HCT116 (cell line): Measurements from ENCODE around the gene KCNMB2. TPM values are rescaled to one million over a fixed set of nuclear protein-coding genes. Genes with fewer than 3 reads are reported as not detected.

Experiments
- ATAC-seq: fragments of 200-7000 bp; cut with Tn5 transposase; 2 replicates; pipeline ENCODE4 v1.9.1; 2020; ENCODE audit warnings: mild to moderate bottlenecking, moderate library complexity
- BruUV-seq: library from RNA; stranded (reverse); fragments of 400-500 nt; replicated peaks from 2 replicates; lab custom pipeline; 2021; lab: Mats Ljungman, UMichigan
- CTCF ChIA-PET: fragments of 300-600 bp; sonication (Branson Sonifier 250); formaldehyde crosslinking; loops from one replicate; lab custom pipeline; 2021; ENCODE audit warnings: antibody characterized with exemption; lab: Charles Lee
- POLR2A ChIA-PET: fragments of 300-600, 350-600 bp; sonication (Branson Sonifier 250); formaldehyde crosslinking; loops from one replicate; lab custom pipeline; 2021; ENCODE audit warnings: antibody characterized with exemption; lab: Charles Lee
- RAD21 ChIA-PET, 2 experiments: fragments of 300-600 bp; sonication (Branson Sonifier 250); formaldehyde crosslinking; loops; one replicate each; lab custom pipeline; 2023; ENCODE audit warnings: low total read pairs in 2 of 2; ENCODE audit not compliant: uncharacterized antibody in 2 of 2, unreplicated experiment in 2 of 2, low non-redundant PET in 1 of 2; lab: Charles Lee
- DNase-seq: peaks from one replicate; pipeline ENCODE4 v3.0.0-alpha.2; 2010; ENCODE audit warnings: low read depth, low spot score
- H2AFZ ChIP-seq: fragments of 200-600 bp; shearing (Covaris generic), sonication (generic); 2 replicates; pipeline ENCODE4 v1.6.1; 2017; ENCODE audit warnings: low read depth, mixed run types, mixed read lengths, antibody characterized with exemption, low read length; ENCODE audit not compliant: poor library complexity, severe bottlenecking
- H3K27ac ChIP-seq: 2 replicates; pipeline ENCODE4 v1.5.1; 2012; ENCODE audit warnings: low read depth, low read length
- H3K27me3 ChIP-seq: fragments of 200-600 bp; sonication (generic); 2 replicates; pipeline ENCODE4 v1.6.1; 2016; ENCODE audit warnings: mixed run types, low read length, mixed read lengths; ENCODE audit not compliant: insufficient read depth
- H3K36me3 ChIP-seq, 2 experiments: fragments of 200-500 bp in 1 of 2; fragments of 200-600 bp in 1 of 2; sonication (Bioruptor generic) in 1 of 2; sonication (generic) in 1 of 2; 2 replicates each; pipeline versions ENCODE4 v1.5.1 to v1.6.1; 2014 to 2016; ENCODE audit warnings: low read length in 2 of 2, inconsistent platforms in 1 of 2, mixed read lengths in 1 of 2, mixed run types in 1 of 2; ENCODE audit not compliant: insufficient read depth in 2 of 2, control insufficient read depth in 1 of 2
- H3K4me1 ChIP-seq, 2 experiments: fragments of 200-600 bp in 1 of 2; sonication (generic) in 1 of 2; 2 replicates each; pipeline versions ENCODE4 v1.5.1 to v1.6.1; 2012 to 2017; ENCODE audit warnings: low read length in 2 of 2, inconsistent platforms in 1 of 2, mild to moderate bottlenecking in 1 of 2, mixed read lengths in 1 of 2, mixed run types in 1 of 2, moderate library complexity in 1 of 2; ENCODE audit not compliant: insufficient read depth in 2 of 2, control insufficient read depth in 1 of 2
- H3K4me2 ChIP-seq: fragments of 200-600 bp; sonication (generic); 2 replicates; pipeline ENCODE4 v1.6.1; 2017; ENCODE audit warnings: mixed run types, low read length, mixed read lengths
- H3K4me3 ChIP-seq, 2 experiments: fragments of 200-600 bp in 1 of 2; sonication (generic) in 1 of 2; replicated peaks in 1 of 2; 2 replicates each; pipeline ENCODE4 v1.5.1; 2011 to 2016; ENCODE audit warnings: low read length in 2 of 2, control low read depth in 1 of 2, low read depth in 1 of 2, mild to moderate bottlenecking in 1 of 2, mixed read lengths in 1 of 2, mixed run types in 1 of 2
- H3K79me2 ChIP-seq: fragments of 200-600 bp; sonication (generic); 2 replicates; pipeline ENCODE4 v1.6.1; 2017; ENCODE audit warnings: mild to moderate bottlenecking, mixed run types, low read length, moderate library complexity, mixed read lengths; ENCODE audit not compliant: insufficient read depth
- H3K9ac ChIP-seq: fragments of 200-600 bp; sonication (generic); 2 replicates; pipeline ENCODE4 v1.6.1; 2016; ENCODE audit warnings: low read length, mixed read lengths
- H3K9me2 ChIP-seq: fragments of 200-600 bp; sonication (generic), shearing (Covaris generic); 2 replicates; pipeline ENCODE4 v1.6.1; 2017; ENCODE audit warnings: mixed run types, mild to moderate bottlenecking, moderate library complexity; ENCODE audit not compliant: insufficient read depth
- H3K9me3 ChIP-seq, 2 experiments: fragments of 200-500 bp in 1 of 2; fragments of 200-600 bp in 1 of 2; sonication (Bioruptor generic) in 1 of 2; sonication (generic) in 1 of 2; 2 replicates each; pipeline ENCODE4 v1.6.1; 2014 to 2017; ENCODE audit warnings: low read length in 2 of 2, mixed read lengths in 2 of 2, inconsistent platforms in 1 of 2, low read depth in 1 of 2, mild to moderate bottlenecking in 1 of 2, mixed run types in 1 of 2, moderate library complexity in 1 of 2; ENCODE audit not compliant: control insufficient read depth in 1 of 2, insufficient read depth in 1 of 2
- H4K20me1 ChIP-seq: fragments of 200-600 bp; sonication (generic), shearing (Covaris generic); 2 replicates; pipeline ENCODE4 v1.6.1; 2017; ENCODE audit warnings: mixed run types, mild to moderate bottlenecking, moderate library complexity; ENCODE audit not compliant: insufficient read depth
- CBX3 ChIP-seq: IDR thresholded peaks from 2 replicates; pipeline ENCODE4 v1.6.1; 2012; ENCODE audit warnings: low read depth
- EZH2 ChIP-seq: fragments of 200-600 bp; sonication (generic); IDR thresholded peaks from 2 replicates; pipeline ENCODE4 v1.6.1; 2017; ENCODE audit warnings: antibody characterized with exemption, mixed run types
- EZH2phosphoT487 ChIP-seq: fragments of 200-600 bp; IDR thresholded peaks from 2 replicates; pipeline ENCODE4 v1.6.1; 2018; ENCODE audit warnings: antibody characterized with exemption, borderline replicate concordance
- JUND ChIP-seq: IDR thresholded peaks from 2 replicates; pipeline ENCODE4 v1.6.1; 2012
- POLR2A ChIP-seq: IDR thresholded peaks from 2 replicates; pipeline ENCODE4 v1.7.0; 2011; ENCODE audit warnings: borderline replicate concordance; ENCODE audit not compliant: insufficient read depth, insufficient read length; ENCODE audit errors: extremely low read depth
- POLR2AphosphoS5 ChIP-seq: IDR thresholded peaks from 2 replicates; pipeline ENCODE4 v1.6.1; 2011; ENCODE audit warnings: mild to moderate bottlenecking, low read depth, low read length, moderate library complexity
- RAD21 ChIP-seq: IDR thresholded peaks from 2 replicates; pipeline ENCODE4 v1.6.1; 2012; ENCODE audit warnings: low read depth, mild to moderate bottlenecking
- SIN3A ChIP-seq: IDR thresholded peaks from 2 replicates; pipeline ENCODE4 v1.6.1; 2012; ENCODE audit warnings: low read depth
- SRF ChIP-seq: IDR thresholded peaks from 2 replicates; pipeline ENCODE4 v1.6.1; 2012; ENCODE audit warnings: low read depth
- ZFX ChIP-seq: fragments of 450-650 bp; IDR thresholded peaks from 2 replicates; pipeline ENCODE4 v1.6.1; 2017
- ZNF274 ChIP-seq: fragments of 200-500 bp; sonication (Bioruptor generic); IDR thresholded peaks from 2 replicates; pipeline ENCODE4 v1.6.1; 2014; ENCODE audit warnings: mild to moderate bottlenecking, low read depth, low read length, inconsistent platforms
- intact Hi-C: fragments of 100-400 bp; cut with micrococcal nuclease; formaldehyde crosslinking; loops from 2 replicates; pipeline ENCODE4 v1.10.0; 2022
- total RNA-seq: library from RNA; stranded (reverse); gene quantifications from one replicate; pipeline ENCODE4 v1.2.1, GENCODE V29; 2021; ENCODE audit not compliant: unreplicated experiment
- TF ChIP-seq, protein P1 (sequence below): IDR thresholded peaks from 2 replicates; pipeline ENCODE4 v1.6.1; 2012
- TF ChIP-seq, protein P2 (sequence below), 3 experiments: fragments of 200-600 bp in 1 of 3; sonication (generic) in 1 of 3; IDR thresholded peaks in 2 of 3; conservative IDR thresholded peaks in 1 of 3; 2 replicates each; pipeline ENCODE4 v1.5.1; 2012 to 2017; ENCODE audit warnings: low read depth in 2 of 3, low read length in 2 of 3, antibody characterized with exemption in 1 of 3, borderline replicate concordance in 1 of 3, control low read depth in 1 of 3, mild to moderate bottlenecking in 1 of 3, mixed read lengths in 1 of 3, mixed run types in 1 of 3, moderate library complexity in 1 of 3; ENCODE audit not compliant: insufficient read depth in 1 of 3
- TF ChIP-seq, protein P3 (sequence below): IDR thresholded peaks from 2 replicates; pipeline ENCODE4 v1.6.1; 2012; ENCODE audit warnings: low read depth
- TF ChIP-seq, protein P4 (sequence below): IDR thresholded peaks from 2 replicates; pipeline ENCODE4 v1.6.1; 2012

The KCNMB2 gene
- total RNA-seq, 1 experiment from 2014 or later: not detected

DNA sequence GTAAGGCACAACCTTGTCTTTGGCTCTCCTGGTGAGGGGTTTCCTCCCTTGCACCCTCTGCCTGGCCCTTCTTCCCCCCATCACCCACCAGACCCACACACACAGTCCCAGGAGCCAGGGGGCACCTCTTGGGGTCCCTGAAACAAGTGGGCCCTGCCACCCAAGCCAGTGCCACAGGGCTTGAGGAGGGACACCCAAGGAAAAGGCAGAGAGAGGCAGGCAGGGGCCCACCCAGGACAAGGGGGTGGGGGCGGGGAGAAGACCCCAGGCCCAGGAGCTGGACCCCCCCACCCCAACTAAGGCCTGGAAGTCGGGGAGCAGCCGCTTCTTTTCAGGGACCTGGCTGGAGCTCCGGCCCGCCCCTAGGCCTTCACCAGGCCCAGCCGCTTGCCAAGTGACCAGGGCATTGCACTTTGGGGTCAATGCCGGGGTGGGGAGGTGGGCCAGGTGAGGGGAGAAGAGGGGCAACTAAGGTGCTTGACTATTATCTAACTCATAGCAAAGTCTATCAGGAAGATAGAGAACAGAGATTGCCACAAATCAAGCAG lies 88.9 kb downstream of the KCNMB2 start:
- no TSS peak for BruUV-seq
- ChIA-PET POLR2A (no interaction called here), CTCF (no interaction called here), RAD21 (no interaction called here)
- Histone ChIP-seq H2AFZ (no peak overlapping the region), H3K9me2 (no peaks in the 10 kb centered on the region), H3K27ac (no peak overlapping the region), H4K20me1 (no peaks in the 10 kb centered on the region), H3K27me3 (no peaks in the 10 kb centered on the region), H3K9ac (no peak overlapping the region), H3K4me3 (no peak overlapping the region), H3K9me3 (no peaks in the 10 kb centered on the region), H3K4me1 (peaks cover 0 to 4% of the 10 kb centered on the region in 2 experiments; a peak in 1 of 4 replicates), H3K36me3 (no peaks in the 10 kb centered on the region), H3K4me2 (no peak overlapping the region), H3K79me2 (no peaks in the 10 kb centered on the region)
- DNase-seq: no peak
- ATAC-seq: no peak
- intact Hi-C loops: no loop called here
- TF ChIP-seq CBX3 (no peak), EZH2 (no peak), ZFX (no peak), ZNF274 (no peak), EZH2phosphoT487 (no peak)

DNA sequence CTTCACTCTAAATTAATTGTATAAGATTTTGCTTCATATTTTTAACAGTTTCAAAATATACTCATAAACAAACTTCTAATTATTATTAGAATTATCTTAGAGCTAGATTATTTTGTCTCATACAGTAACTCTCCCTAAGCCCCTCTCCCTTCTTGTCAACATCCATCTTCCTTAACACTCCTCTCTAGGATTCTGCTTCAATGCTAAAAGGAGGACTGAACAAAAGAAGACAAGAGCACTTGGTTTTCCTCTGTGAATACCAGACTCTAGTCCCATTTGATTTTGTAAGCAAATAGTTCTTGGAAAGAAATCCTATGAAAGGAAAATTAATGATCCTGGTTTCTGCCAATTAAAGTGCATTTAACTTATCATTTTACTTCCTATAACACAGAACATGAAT lies 91.8 kb downstream of the KCNMB2 start:
- intact Hi-C loops: no loop called here
- H3K9me2 ChIP-seq: no peaks in the 10 kb centered on the region
- H3K36me3 ChIP-seq: no peaks in the 10 kb centered on the region
- no peak overlapping the region for H2AFZ ChIP-seq
- no TSS peak for BruUV-seq
- DNase-seq (no peak), ATAC-seq (no peak)
- no peak overlapping the region for H3K9ac ChIP-seq
- no peaks in the 10 kb centered on the region for H3K79me2 ChIP-seq
- no peaks in the 10 kb centered on the region for H4K20me1 ChIP-seq
- TF ChIP-seq JUND (no peak), CBX3 (no peak), POLR2AphosphoS5 (no peak), SRF (no peak), SIN3A (no peak), POLR2A (no peak), RAD21 (no peak)
- TF ChIP-seq, protein P1, sequence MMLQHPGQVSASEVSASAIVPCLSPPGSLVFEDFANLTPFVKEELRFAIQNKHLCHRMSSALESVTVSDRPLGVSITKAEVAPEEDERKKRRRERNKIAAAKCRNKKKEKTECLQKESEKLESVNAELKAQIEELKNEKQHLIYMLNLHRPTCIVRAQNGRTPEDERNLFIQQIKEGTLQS: no peak
- TF ChIP-seq, protein P2, sequence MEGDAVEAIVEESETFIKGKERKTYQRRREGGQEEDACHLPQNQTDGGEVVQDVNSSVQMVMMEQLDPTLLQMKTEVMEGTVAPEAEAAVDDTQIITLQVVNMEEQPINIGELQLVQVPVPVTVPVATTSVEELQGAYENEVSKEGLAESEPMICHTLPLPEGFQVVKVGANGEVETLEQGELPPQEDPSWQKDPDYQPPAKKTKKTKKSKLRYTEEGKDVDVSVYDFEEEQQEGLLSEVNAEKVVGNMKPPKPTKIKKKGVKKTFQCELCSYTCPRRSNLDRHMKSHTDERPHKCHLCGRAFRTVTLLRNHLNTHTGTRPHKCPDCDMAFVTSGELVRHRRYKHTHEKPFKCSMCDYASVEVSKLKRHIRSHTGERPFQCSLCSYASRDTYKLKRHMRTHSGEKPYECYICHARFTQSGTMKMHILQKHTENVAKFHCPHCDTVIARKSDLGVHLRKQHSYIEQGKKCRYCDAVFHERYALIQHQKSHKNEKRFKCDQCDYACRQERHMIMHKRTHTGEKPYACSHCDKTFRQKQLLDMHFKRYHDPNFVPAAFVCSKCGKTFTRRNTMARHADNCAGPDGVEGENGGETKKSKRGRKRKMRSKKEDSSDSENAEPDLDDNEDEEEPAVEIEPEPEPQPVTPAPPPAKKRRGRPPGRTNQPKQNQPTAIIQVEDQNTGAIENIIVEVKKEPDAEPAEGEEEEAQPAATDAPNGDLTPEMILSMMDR (IDR thresholded peaks at IDR 0.05 in 2 of 3, conservative IDR thresholded peaks at IDR 0.05 in 1 of 3; ENCODE audit: borderline replicate concordance in 1 of 3, insufficient read depth in 1 of 3, low read depth in 2 of 3, low read length in 2 of 3): no peak
- TF ChIP-seq, protein P3, sequence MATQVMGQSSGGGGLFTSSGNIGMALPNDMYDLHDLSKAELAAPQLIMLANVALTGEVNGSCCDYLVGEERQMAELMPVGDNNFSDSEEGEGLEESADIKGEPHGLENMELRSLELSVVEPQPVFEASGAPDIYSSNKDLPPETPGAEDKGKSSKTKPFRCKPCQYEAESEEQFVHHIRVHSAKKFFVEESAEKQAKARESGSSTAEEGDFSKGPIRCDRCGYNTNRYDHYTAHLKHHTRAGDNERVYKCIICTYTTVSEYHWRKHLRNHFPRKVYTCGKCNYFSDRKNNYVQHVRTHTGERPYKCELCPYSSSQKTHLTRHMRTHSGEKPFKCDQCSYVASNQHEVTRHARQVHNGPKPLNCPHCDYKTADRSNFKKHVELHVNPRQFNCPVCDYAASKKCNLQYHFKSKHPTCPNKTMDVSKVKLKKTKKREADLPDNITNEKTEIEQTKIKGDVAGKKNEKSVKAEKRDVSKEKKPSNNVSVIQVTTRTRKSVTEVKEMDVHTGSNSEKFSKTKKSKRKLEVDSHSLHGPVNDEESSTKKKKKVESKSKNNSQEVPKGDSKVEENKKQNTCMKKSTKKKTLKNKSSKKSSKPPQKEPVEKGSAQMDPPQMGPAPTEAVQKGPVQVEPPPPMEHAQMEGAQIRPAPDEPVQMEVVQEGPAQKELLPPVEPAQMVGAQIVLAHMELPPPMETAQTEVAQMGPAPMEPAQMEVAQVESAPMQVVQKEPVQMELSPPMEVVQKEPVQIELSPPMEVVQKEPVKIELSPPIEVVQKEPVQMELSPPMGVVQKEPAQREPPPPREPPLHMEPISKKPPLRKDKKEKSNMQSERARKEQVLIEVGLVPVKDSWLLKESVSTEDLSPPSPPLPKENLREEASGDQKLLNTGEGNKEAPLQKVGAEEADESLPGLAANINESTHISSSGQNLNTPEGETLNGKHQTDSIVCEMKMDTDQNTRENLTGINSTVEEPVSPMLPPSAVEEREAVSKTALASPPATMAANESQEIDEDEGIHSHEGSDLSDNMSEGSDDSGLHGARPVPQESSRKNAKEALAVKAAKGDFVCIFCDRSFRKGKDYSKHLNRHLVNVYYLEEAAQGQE: no peak
- TF ChIP-seq, protein P4, sequence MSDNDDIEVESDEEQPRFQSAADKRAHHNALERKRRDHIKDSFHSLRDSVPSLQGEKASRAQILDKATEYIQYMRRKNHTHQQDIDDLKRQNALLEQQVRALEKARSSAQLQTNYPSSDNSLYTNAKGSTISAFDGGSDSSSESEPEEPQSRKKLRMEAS: no peak
- H3K27ac ChIP-seq: no peak overlapping the region
- H3K4me3 ChIP-seq: no peak overlapping the region
- no peak overlapping the region for H3K4me2 ChIP-seq
- H3K4me1 ChIP-seq: peaks cover 0 to 4% of the 10 kb centered on the region in 2 experiments; a peak in 1 of 4 replicates
- no peaks in the 10 kb centered on the region for H3K9me3 ChIP-seq
- ChIA-PET CTCF (no interaction called here), RAD21 (no interaction called here), POLR2A (no interaction called here)
- no peaks in the 10 kb centered on the region for H3K27me3 ChIP-seq
